Neutrophil (primary cell): ENCODE measurements around the gene PDE7B.

Source experiments
- H3K27ac ChIP-seq: fragments of 200-600 bp; sonication (generic); 2 replicates; pipeline ENCODE4 v1.5.1; 2016; ENCODE audit warnings: mild to moderate bottlenecking, moderate library complexity
- H3K27me3 ChIP-seq: fragments of 200-600 bp; sonication (generic); 2 replicates; pipeline ENCODE4 v1.6.0; 2016; ENCODE audit warnings: mild to moderate bottlenecking
- H3K36me3 ChIP-seq: fragments of 200-600 bp; sonication (generic); 2 replicates; pipeline ENCODE4 v1.5.1; 2017
- H3K4me1 ChIP-seq, 2 experiments: fragments of 200-600 bp in 1 of 2; sonication (generic) in 1 of 2; 1 replicate in 1 of 2; 2 replicates in 1 of 2; pipeline versions ENCODE4 v1.5.1 to v1.6.1; 2013 to 2016; ENCODE audit warnings: low read depth in 1 of 2, low read length in 1 of 2, mild to moderate bottlenecking in 1 of 2, moderate library complexity in 1 of 2; ENCODE audit not compliant: control insufficient read depth in 1 of 2, insufficient read depth in 1 of 2
- H3K4me3 ChIP-seq, 2 experiments: fragments of 200-600 bp in 1 of 2; sonication (generic) in 1 of 2; 1 replicate in 1 of 2; 2 replicates in 1 of 2; pipeline ENCODE4 v1.5.1; 2013 to 2016; ENCODE audit warnings: low read depth in 1 of 2, low read length in 1 of 2, mild to moderate bottlenecking in 1 of 2, moderate library complexity in 1 of 2
- H3K9me3 ChIP-seq: fragments of 200-600 bp; sonication (generic); 2 replicates; pipeline ENCODE4 v1.5.1; 2016
- TF ChIP-seq, protein P1 (sequence below): fragments of 200-600 bp; sonication (generic); IDR thresholded peaks from 2 replicates; pipeline ENCODE4 v1.5.1; 2016; ENCODE audit warnings: antibody characterized with exemption

PDE7B gene

DNA sequence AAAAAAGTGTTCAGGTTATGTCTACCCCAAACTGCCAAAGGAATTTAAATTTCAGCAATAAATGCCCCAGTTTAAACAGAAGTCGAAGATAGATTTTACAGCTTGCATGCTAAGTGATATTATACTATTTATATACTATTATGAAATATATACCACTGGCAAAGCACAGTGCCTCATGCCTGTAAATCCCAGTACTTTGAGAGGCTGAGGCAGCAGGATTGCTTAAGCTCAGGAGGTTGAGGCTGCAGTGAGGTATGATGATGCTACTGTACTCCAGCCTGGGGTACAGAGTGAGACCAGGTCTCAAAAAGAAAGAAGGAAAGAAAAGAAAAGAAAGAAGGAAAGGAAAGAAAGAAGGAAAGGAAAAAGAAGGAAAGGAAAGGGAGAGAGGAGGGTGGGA is 296.6 kb downstream of the PDE7B start:
- Histone ChIP-seq H3K27ac (no peak overlapping the region), H3K4me3 (no peak overlapping the region), H3K4me1 (no peaks in the 10 kb centered on the region), H3K36me3 (no peaks in the 10 kb centered on the region), H3K9me3 (no peaks in the 10 kb centered on the region), H3K27me3 (no peaks in the 10 kb centered on the region)
- TF ChIP-seq, protein P1, sequence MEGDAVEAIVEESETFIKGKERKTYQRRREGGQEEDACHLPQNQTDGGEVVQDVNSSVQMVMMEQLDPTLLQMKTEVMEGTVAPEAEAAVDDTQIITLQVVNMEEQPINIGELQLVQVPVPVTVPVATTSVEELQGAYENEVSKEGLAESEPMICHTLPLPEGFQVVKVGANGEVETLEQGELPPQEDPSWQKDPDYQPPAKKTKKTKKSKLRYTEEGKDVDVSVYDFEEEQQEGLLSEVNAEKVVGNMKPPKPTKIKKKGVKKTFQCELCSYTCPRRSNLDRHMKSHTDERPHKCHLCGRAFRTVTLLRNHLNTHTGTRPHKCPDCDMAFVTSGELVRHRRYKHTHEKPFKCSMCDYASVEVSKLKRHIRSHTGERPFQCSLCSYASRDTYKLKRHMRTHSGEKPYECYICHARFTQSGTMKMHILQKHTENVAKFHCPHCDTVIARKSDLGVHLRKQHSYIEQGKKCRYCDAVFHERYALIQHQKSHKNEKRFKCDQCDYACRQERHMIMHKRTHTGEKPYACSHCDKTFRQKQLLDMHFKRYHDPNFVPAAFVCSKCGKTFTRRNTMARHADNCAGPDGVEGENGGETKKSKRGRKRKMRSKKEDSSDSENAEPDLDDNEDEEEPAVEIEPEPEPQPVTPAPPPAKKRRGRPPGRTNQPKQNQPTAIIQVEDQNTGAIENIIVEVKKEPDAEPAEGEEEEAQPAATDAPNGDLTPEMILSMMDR, result no peak

DNA sequence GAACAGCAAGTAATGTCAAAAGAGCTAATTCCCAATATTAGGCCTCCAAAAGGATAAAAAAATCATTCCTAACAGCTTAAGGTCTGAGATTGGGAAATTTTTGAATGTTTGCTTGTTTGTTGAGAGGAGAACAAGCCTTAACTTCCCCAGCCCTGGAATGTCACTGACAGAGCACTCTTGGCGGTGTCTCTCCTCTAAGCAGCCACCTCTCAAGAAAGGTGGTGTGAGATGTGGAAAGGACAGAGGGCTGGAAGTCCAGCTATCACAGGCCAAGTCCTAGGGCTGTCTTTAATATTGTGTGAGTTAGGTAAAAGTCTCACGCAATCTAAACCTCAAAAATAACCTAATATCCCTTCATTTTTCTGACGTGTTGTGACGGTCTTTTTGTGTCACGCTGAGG is 297.0 kb downstream of the PDE7B start:
- H3K4me1 ChIP-seq, result no peaks in the 10 kb centered on the region
- no peaks in the 10 kb centered on the region for H3K27me3 ChIP-seq
- no peaks in the 10 kb centered on the region for H3K36me3 ChIP-seq
- H3K27ac ChIP-seq, result no peak overlapping the region
- TF ChIP-seq, protein P1, result no peak
- no peak overlapping the region for H3K4me3 ChIP-seq
- no peaks in the 10 kb centered on the region for H3K9me3 ChIP-seq

DNA sequence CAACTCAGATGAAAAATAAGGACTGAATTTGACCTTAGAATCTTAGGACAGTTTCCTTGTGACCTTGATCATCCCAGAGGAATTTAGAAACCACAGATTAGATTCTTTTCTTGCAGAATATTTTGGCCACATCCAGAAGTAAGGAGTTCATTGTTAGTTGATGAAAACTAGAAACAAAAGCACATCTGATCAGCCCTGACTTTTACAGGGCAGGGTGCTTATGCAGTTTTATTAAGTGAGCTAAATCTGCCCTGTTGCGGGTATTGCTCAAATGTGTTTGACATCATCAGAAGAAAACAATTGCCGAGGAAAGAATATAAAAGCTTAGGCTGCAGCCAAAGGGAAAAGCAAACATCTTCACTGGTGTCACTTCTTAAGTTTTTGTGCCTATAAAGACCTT is 297.8 kb downstream of the PDE7B start:
- Histone ChIP-seq H3K27me3 (no peaks in the 10 kb centered on the region), H3K36me3 (no peaks in the 10 kb centered on the region), H3K4me1 (no peaks in the 10 kb centered on the region), H3K4me3 (no peak overlapping the region), H3K9me3 (no peaks in the 10 kb centered on the region), H3K27ac (no peak overlapping the region)
- TF ChIP-seq, protein P1, result no peak

DNA sequence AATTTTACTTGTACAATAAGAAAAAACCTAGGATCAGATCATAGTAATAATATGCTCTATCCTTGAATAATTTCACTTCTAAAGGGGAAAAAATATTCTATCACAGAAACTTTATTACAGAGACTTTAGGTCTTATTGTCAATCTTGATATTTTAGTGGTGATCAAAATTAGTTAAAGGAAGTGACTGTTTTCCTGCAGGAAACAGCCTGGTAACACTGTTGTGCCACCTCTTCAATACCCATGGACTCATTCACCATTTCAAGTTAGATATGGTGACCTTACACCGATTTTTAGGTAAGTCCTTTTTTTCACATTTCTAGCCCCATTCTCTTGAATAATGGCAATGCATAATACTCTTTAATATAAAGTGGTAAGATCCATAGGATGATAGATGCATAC is 299.5 kb downstream of the PDE7B start:
- H3K27ac ChIP-seq, result no peak overlapping the region
- no peaks in the 10 kb centered on the region for H3K9me3 ChIP-seq
- no peaks in the 10 kb centered on the region for H3K27me3 ChIP-seq
- H3K4me1 ChIP-seq, result no peaks in the 10 kb centered on the region
- no peak overlapping the region for H3K4me3 ChIP-seq
- TF ChIP-seq, protein P1, result no peak
- no peaks in the 10 kb centered on the region for H3K36me3 ChIP-seq

DNA sequence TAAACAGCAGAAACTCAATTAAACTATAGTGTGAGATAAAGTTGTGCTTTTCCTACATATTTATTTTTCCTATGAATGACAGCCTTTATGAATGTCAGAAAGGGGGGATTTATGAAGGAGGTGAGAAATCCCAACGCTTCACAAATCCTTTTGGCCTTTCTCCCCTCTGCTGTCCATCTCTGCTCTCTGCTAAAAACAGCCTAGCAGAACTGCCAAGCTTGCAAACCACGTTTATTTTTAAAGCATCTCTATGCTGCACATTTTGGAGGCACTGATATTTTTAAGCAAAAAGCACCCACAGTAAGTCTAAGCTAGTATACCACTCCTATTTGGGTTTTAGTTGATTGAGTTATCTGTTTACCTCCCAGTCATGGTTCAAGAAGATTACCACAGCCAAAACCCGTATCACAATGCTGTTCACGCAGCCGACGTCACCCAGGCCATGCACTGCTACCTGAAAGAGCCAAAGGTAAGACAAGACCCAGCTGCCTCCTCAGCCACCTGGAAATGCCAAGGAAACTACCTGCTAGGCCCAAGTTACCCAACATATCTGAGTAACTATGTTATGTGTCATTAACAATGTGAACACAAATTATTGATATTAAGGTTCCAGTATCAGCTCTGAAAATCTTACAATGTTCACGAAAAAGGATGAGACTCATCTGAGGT is 302.3 kb downstream of the PDE7B start:
- H3K4me1 ChIP-seq, result no peaks in the 10 kb centered on the region
- no peaks in the 10 kb centered on the region for H3K36me3 ChIP-seq
- no peaks in the 10 kb centered on the region for H3K9me3 ChIP-seq
- no peak overlapping the region for H3K4me3 ChIP-seq
- TF ChIP-seq, protein P1, result no peak
- H3K27me3 ChIP-seq, result no peaks in the 10 kb centered on the region
- H3K27ac ChIP-seq, result no peak overlapping the region
